ENCODE data around the gene RALGAPA2. TPM values are rescaled to one million over a fixed set of nuclear protein-coding genes. Genes with fewer than 3 reads are reported as not detected.

RALGAPA2 gene
- polyA plus RNA-seq, 2 of the 4 experiments (the other 2 are of a cell fraction): 4.0 to 4.7 TPM

- TF ChIP-seq REST (IDR thresholded peaks at IDR 0.05) (no peak), CTCF (IDR thresholded peaks at IDR 0.05) (no peak), CHD2 (IDR thresholded peaks at IDR 0.05; ENCODE audit: low read length, partially characterized antibody) (no peak), HDAC2 (IDR thresholded peaks at IDR 0.05) (no peak)
Measured at GRCh38 chr20:20712004-20712473, 405 bp downstream of the RALGAPA2 start (continued).

GRCh38 chr20:20711413-20711812, 1.0 kb downstream of the RALGAPA2 start:
- CTCF ChIA-PET: interaction anchor here (0.8 kb wide), 1 partner anchor 127 kb away, joined by 3 read pairs; no protein-coding TSS in a partner anchor
- no peaks in the 10 kb centered on the region for H3K9me3 ChIP-seq
- H3K4me2 ChIP-seq: peak overlapping the region; percentile 94
- POLR2A ChIA-PET: no interaction called here
- peaks cover 19% of the 10 kb centered on the region for H3K4me1 ChIP-seq
- FAIRE-seq: no peak
- 72% methylated on average over 3 of the region's 3 CpGs for WGBS (ENCODE audit: missing lambda C conversion rate)
- no peak for DNase-seq (ENCODE audit: low read depth in 1 of 2, low spot score in 1 of 2)
- peak overlapping the region; percentile 97 for H3K4me3 ChIP-seq
- no peak overlapping the region; a peak in 1 of 6 replicates for H3K27ac ChIP-seq
- TF ChIP-seq GATA3 (IDR thresholded peaks at IDR 0.05; ENCODE audit: borderline replicate concordance) (no peak), ZFP36 (IDR thresholded peaks at IDR 0.05; ENCODE audit: borderline replicate concordance, partially characterized antibody) (no peak), FOSB (CRISPR knock-in tag; IDR thresholded peaks at IDR 0.05) (no peak)
- no peak for ATAC-seq

- Histone ChIP-seq H3K4me2 (peak overlapping the region; percentile 94), H3K27ac (no peak overlapping the region), H3K4me1 (peaks cover 19% of the 10 kb centered on the region), H3K4me3 (no peak overlapping the region), H3K9me3 (no peaks in the 10 kb centered on the region)
- WGBS (ENCODE audit: missing lambda C conversion rate): 68% methylated on average over 6 of the region's 6 CpGs
- POLR2A ChIA-PET: no interaction called here
- FAIRE-seq: peak; percentile 70
- DNase-seq (ENCODE audit: low read depth in 1 of 2, low spot score in 1 of 2): no peak
- CTCF ChIA-PET: interaction anchor here (0.6 to 0.8 kb wide), 2 partner anchors 12 to 127 kb away, joined by 3 to 4 read pairs; no protein-coding TSS in a partner anchor
- no peak for TF ChIP-seq CHD2 (IDR thresholded peaks at IDR 0.05; ENCODE audit: low read length, partially characterized antibody)
- peak; percentile 25 to 26; a peak in 2 of 4 replicates for TF ChIP-seq CEBPB (IDR thresholded peaks at IDR 0.05)
- no peak for ATAC-seq
Measured at GRCh38 chr20:20710443-20711315, 1.8 kb downstream of the RALGAPA2 start.

GRCh38 chr20:20709887-20710286, 2.6 kb downstream of the RALGAPA2 start:
- no peak overlapping the region for H3K4me3 ChIP-seq
- no peak for DNase-seq (ENCODE audit: low read depth in 1 of 2, low spot score in 1 of 2)
- no peak overlapping the region for H3K4me2 ChIP-seq
- 75% methylated on average over 3 of the region's 3 CpGs for WGBS (ENCODE audit: missing lambda C conversion rate)
- CTCF ChIA-PET: interaction anchor here (0.6 kb wide), 1 partner anchor 12 kb away, joined by 4 read pairs; no protein-coding TSS in a partner anchor
- peaks cover 19% of the 10 kb centered on the region for H3K4me1 ChIP-seq
- no peak for FAIRE-seq
- ATAC-seq: no peak
- no peaks in the 10 kb centered on the region for H3K9me3 ChIP-seq
- no peak overlapping the region for H3K27ac ChIP-seq
- no peak for TF ChIP-seq EHMT2 (IDR thresholded peaks at IDR 0.05; ENCODE audit: low read depth)
- TF ChIP-seq PHF8 (IDR thresholded peaks at IDR 0.05; ENCODE audit: borderline replicate concordance, low read depth): no peak
- no peak for TF ChIP-seq HOXB5 (CRISPR knock-in tag; IDR thresholded peaks at IDR 0.05)
- TF ChIP-seq MAFK (IDR thresholded peaks at IDR 0.05; ENCODE audit: partially characterized antibody): no peak
- TF ChIP-seq TFCP2L1 (CRISPR knock-in tag; IDR thresholded peaks at IDR 0.05): no peak
- no peak for TF ChIP-seq ATOH8 (CRISPR knock-in tag; IDR thresholded peaks at IDR 0.05; ENCODE audit: low read depth)
- TF ChIP-seq PBX3 (IDR thresholded peaks at IDR 0.05): no peak
- no peak for TF ChIP-seq ZC3H11A (IDR thresholded peaks at IDR 0.05)
- no peak for TF ChIP-seq FOSB (CRISPR knock-in tag; IDR thresholded peaks at IDR 0.05)
- TF ChIP-seq NR3C1 (IDR thresholded peaks at IDR 0.05): no peak
- TF ChIP-seq NPAS2 (CRISPR knock-in tag; IDR thresholded peaks at IDR 0.05; ENCODE audit: borderline replicate concordance): no peak
- no peak for TF ChIP-seq CHD4 (IDR thresholded peaks at IDR 0.05; ENCODE audit: borderline replicate concordance)
- no peak for TF ChIP-seq HDAC2 (IDR thresholded peaks at IDR 0.05)
- no peak for TF ChIP-seq ZFP36 (IDR thresholded peaks at IDR 0.05; ENCODE audit: borderline replicate concordance, partially characterized antibody)
- POLR2A ChIA-PET: no interaction called here
